Measurements from ENCODE around the gene PLXNA2.

- TF ChIP-seq POLR2A (IDR thresholded peaks at IDR 0.05; ENCODE audit: low read depth, low read length): no peak
- TF ChIP-seq POLR2AphosphoS5 (IDR thresholded peaks at IDR 0.05; ENCODE audit: low read depth, low read length): no peak
- no peak for TF ChIP-seq SPI1 (IDR thresholded peaks at IDR 0.05; ENCODE audit: low read depth, low read length)
- no peak for TF ChIP-seq POU2F2 (IDR thresholded peaks at IDR 0.05; ENCODE audit: low read depth, low read length)
- TF ChIP-seq TAF1 (IDR thresholded peaks at IDR 0.05; ENCODE audit: low read depth, low read length): no peak
Measured at GRCh38 chr1:208068908-208069307, 175.3 kb downstream of the PLXNA2 start.

Data from GM12891 (cell line).